GM19043 (cell line): ENCODE measurements around the gene PIK3R5.

Experiments
- ATAC-seq: cut with Tn5 transposase; IDR thresholded peaks from one replicate; pipeline ENCODE4 v1.9.1; 2021; ENCODE audit warnings: low read depth; ENCODE audit not compliant: unreplicated experiment

The PIK3R5 gene

GRCh38 chr17:8954339-8954738 is 11.2 kb downstream of the PIK3R5 start:
- no peak for ATAC-seq

DNA sequence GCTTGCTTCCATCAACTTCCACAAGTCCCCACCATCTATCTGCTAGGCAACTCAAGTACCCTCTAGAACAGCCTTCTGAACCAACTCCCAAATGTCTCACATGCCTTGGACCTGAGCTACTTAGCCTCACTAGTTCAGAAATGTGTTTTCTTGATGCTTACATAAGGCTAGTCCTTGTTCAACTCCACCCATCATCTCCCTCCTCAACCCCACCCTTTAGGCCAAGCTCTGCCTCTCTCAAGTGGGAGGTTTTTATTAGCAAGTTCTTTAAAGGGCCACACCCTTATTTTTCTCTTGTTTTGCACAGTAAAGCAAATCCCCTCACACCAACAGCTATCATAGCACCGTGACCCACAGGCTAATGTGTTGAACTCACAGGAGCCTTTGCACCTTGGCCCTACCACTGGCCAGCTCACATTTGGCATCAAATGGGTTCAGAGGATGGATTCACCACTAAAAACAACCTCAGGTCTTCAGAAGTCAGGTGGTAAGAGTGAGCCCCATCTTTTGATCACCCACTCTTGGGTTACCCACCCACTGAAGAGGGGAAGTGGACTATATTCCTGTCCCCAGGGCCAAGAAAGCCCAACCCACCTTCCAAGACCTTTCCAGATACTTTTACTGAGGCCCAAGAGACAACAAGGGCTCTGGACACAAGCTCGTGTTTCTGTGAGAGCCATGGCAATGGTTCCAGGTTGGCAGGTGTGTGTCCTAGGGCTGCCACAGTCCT is 12.2 kb downstream of the PIK3R5 start:
- ATAC-seq = no peak

GRCh38 chr17:8952191-8952590 is 13.3 kb downstream of the PIK3R5 start:
- ATAC-seq = no peak

- no peak for ATAC-seq
Measured at GRCh38 chr17:8951206-8951605, 14.3 kb downstream of the PIK3R5 start.

DNA sequence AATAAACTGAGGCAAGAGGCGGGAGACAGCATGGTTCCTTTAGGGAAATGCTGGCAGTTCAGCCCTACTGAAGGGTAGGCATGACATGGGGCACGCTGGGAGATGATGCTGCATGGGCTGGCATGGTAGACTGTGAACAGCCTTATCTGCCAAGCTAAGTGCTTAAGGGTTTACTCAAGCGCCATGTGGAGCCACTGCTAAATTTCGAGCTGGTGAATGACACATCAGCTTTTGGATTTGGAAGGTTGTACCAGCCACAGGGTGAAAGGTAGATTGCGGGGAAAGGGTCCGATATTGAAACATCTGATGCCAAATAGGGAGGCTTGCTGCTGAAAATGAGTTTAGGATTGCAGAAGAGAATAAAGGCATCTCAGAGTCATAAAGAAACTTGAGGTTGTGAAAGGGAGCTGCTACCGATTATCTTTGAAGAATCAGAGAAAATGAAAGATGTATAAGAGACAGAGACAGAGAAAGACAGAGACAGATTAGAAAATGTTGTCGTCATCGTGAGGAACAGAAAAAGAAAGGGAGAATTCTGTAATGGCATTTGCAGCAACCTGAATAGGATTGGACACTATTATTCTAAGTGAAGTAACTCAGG is 16.3 kb downstream of the PIK3R5 start:
- no peak for ATAC-seq

GRCh38 chr17:8948462-8948861 is 17.0 kb downstream of the PIK3R5 start:
- ATAC-seq = no peak

- ATAC-seq = no peak
Measured at GRCh38 chr17:8947201-8947600, 18.3 kb downstream of the PIK3R5 start.

DNA sequence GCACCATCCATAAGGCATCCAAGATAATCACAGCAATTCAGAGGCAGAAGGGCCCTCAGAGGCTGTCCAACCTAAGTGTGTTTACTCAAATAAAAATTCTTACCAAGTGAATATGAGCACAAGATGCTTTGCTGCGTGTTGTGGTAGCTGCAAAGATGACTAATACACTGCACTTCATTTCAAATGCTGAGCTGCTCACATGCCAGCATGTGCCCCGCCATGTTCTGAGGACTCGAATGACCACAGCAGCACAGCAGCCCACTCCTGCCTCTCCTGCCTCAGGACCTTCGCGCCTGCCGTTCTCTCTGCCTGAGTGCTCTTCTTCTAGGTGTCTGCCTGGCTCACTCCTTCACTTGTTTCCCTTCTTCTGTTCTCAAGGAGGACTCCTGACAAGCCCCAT is 19.0 kb downstream of the PIK3R5 start:
- no peak for ATAC-seq

- ATAC-seq = no peak
Measured at GRCh38 chr17:8946071-8946470, 19.4 kb downstream of the PIK3R5 start.

- no peak for ATAC-seq
Measured at GRCh38 chr17:8944748-8945147, 20.8 kb downstream of the PIK3R5 start.

DNA sequence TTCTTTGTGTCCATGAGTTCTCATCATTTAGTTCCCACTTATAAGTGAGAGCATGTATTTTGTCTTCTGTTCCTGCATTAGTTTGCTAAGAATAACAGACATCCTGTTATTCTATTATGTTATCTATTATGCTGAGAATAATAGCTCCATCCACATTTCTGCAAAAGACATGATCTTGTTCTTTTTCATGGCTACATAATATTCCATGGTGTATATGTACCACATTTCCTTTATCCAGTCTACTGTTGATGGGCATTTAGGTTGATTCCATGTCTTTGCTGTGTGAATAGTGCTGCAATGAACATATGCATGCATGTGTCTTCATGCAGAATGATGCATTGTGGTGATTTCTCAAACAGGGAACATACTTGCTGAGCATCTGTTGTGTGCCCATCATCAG is 21.4 kb downstream of the PIK3R5 start:
- no peak for ATAC-seq

GRCh38 chr17:8941980-8942622 is 23.4 kb downstream of the PIK3R5 start:
- ATAC-seq = no peak

DNA sequence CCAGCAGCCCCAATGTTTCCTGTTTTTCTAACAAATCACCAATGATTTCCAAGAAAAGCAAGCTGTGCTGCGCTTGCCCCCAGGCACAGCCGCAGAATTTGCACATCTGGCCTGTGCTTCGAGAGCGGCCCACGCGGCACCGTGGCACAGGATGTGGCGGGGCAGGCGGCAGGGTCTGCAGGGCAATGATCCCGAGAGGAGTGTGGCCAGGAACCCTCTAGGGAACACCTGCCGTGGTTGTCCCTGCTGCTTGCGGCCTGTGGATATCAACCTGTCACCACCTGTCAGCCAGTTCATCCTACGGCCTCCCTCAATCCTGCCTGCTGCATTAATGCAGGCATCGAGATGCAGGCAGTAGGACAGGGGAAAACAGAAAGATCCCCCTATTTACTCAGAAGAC is 24.0 kb downstream of the PIK3R5 start:
- no peak for ATAC-seq

DNA sequence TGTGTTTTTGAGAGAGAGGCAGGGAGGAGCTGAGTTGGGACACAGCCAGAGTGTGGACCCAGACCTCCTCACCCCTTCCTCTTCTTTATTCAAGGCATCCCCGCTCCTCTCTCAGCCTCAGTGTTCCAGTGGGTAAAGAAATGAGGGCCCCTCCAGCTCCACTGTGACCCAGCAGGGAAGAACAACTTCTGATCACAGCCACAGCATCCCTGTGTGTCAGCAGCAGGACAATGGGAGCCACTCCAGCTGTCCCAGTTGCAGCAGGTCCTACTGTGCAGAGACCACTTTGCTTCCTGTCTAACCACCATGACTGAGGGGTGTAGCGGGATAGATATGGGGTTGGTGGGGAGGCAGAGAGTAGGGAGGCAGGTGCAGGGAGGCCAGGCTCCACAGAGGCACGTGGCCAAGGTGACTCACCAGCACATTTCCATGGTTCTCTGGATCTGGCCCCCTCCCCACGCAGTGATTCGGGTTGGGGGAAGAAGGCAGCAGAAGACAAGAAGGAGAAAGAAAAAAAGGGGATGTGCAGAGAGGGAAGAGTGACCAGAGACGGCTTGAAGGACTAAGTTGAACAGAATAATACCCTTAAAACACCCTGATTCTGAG is 24.5 kb downstream of the PIK3R5 start:
- no peak for ATAC-seq

- no peak for ATAC-seq
Measured at GRCh38 chr17:8939496-8940334, 25.8 kb downstream of the PIK3R5 start.

- no peak for ATAC-seq
Measured at GRCh38 chr17:8938933-8939332, 26.6 kb downstream of the PIK3R5 start.

- no peak for ATAC-seq
Measured at GRCh38 chr17:8935191-8935590, 30.3 kb downstream of the PIK3R5 start.

DNA sequence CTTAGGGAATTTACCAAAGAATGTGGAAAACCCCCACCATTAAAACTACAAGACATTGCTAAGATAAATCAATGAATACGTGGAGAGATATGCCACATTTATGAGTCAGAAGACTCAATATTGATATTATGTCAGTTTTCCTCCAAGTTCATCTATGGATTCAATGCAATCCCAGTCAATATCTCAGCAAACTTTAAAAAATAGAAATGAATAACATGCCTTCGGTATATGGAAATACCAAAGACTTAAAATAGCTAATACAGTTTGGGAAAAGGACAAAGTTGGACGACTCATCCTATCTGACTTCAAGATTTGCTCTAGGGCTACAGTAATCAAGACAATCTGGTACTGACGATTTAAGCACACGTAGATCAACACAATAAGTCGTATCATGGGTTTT is 31.2 kb downstream of the PIK3R5 start:
- ATAC-seq = no peak

- ATAC-seq = no peak
Measured at GRCh38 chr17:8930649-8931048, 34.9 kb downstream of the PIK3R5 start.

DNA sequence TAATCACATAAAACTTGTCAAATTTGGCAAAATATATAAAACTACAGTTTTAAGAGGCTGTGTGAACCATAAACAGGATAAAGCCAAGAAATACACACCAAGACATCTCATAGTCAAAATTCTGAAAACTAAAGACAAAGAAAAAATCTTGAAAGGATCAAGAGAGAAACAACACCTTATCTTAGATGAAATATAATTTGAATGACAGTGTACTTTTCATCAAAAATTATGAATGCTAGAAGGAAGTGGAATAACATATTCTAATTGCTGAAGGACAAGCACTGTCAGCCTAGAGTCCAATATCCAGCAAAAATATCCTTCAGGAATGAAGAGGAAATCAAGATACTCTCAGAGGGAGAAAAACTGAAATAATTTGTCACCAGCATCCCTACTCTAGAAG is 37.2 kb downstream of the PIK3R5 start:
- ATAC-seq = no peak

- ATAC-seq = no peak
Measured at GRCh38 chr17:8927395-8927794, 38.1 kb downstream of the PIK3R5 start.
